ENCODE results near the gene PIGQ. TPM values are rescaled to one million over a fixed set of nuclear protein-coding genes. Genes with fewer than 3 reads are reported as not detected.

PIGQ gene
- total and polyA plus RNA-seq, 2 donors (not counting 1 experiment from before 2014, with no cell fraction given) = 11.2 to 22.3 TPM

DNA sequence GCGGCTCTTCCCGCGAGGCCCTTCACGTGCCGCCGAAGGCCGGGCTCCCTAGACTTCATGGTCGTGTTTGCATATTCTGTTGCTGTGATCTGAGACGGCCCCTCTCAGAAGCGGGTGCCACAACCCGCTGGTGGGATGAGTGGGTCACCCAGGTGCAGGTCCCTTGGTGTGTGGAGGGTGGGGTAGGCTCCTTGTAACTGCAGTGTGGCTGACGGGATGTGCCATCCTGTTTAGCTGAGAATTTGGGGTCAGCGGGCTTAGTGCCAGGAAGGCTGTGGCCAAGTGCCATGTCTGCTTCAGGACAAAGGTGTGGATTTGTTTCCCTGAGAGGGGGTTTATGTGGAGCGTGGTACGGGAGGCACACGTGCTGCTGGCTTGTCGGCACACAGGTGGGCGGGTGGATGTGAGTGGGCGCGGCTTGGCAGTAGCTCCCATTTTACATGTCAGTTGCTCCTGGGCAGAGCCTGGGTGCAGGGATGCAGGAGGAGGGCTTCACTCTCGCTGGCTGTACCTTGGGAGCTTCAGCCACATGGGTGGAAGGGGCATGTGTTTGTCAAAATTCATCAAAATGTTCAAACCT, 51.8 kb downstream of the PIGQ start:
- H4K20me1 ChIP-seq (ENCODE audit: control insufficient read depth, extremely low read depth, insufficient read depth, low read length) = no peaks in the 10 kb centered on the region
- no peak overlapping the region for H3K4me2 ChIP-seq (ENCODE audit: extremely low read depth, insufficient read depth, low read length)
- no peak for TF ChIP-seq EZH2 (IDR thresholded peaks at IDR 0.05; ENCODE audit: low read length, missing control alignments)
- TF ChIP-seq, protein P1, sequence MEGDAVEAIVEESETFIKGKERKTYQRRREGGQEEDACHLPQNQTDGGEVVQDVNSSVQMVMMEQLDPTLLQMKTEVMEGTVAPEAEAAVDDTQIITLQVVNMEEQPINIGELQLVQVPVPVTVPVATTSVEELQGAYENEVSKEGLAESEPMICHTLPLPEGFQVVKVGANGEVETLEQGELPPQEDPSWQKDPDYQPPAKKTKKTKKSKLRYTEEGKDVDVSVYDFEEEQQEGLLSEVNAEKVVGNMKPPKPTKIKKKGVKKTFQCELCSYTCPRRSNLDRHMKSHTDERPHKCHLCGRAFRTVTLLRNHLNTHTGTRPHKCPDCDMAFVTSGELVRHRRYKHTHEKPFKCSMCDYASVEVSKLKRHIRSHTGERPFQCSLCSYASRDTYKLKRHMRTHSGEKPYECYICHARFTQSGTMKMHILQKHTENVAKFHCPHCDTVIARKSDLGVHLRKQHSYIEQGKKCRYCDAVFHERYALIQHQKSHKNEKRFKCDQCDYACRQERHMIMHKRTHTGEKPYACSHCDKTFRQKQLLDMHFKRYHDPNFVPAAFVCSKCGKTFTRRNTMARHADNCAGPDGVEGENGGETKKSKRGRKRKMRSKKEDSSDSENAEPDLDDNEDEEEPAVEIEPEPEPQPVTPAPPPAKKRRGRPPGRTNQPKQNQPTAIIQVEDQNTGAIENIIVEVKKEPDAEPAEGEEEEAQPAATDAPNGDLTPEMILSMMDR (conservative IDR thresholded peaks at IDR 0.05 in 1 of 2, IDR thresholded peaks at IDR 0.05 in 1 of 2; ENCODE audit: low read depth in 1 of 2, low read length in 2 of 2) = no peak
- no peak for DNase-seq (ENCODE audit: low read depth in 2 of 2)
- no peaks in the 10 kb centered on the region for H3K79me2 ChIP-seq (ENCODE audit: control insufficient read depth, insufficient read depth, low read length)
- H3K4me3 ChIP-seq (replicated peaks in 1 of 4; ENCODE audit: control extremely low read depth in 1 of 4, insufficient read depth in 1 of 4, low read depth in 3 of 4, low read length in 4 of 4) = no peak overlapping the region
- peaks cover 2% of the 10 kb centered on the region for H3K36me3 ChIP-seq (ENCODE audit: control insufficient read depth, insufficient read depth, low read length)
- H3K4me1 ChIP-seq (ENCODE audit: control insufficient read depth, extremely low read depth, insufficient read depth, low read length) = peaks cover 8% of the 10 kb centered on the region
- H2AFZ ChIP-seq (ENCODE audit: low read length) = no peak overlapping the region
- no peak overlapping the region for H3K9ac ChIP-seq (ENCODE audit: insufficient read depth, low read length)
- peak overlapping the region; percentile 14 for H3K27ac ChIP-seq (ENCODE audit: insufficient read depth, low read length)
- H3K9me3 ChIP-seq (ENCODE audit: control insufficient read depth, insufficient read depth, low read depth, low read length) = no peaks in the 10 kb centered on the region
- H3K27me3 ChIP-seq (ENCODE audit: control insufficient read depth, insufficient read depth, low read length) = no peaks in the 10 kb centered on the region

- H3K27ac ChIP-seq (ENCODE audit: insufficient read depth, low read length) = peak overlapping the region; percentile 71
These were observed 53.1 kb downstream of the PIGQ start for GRCh38 chr16:622920-623280.

DNA sequence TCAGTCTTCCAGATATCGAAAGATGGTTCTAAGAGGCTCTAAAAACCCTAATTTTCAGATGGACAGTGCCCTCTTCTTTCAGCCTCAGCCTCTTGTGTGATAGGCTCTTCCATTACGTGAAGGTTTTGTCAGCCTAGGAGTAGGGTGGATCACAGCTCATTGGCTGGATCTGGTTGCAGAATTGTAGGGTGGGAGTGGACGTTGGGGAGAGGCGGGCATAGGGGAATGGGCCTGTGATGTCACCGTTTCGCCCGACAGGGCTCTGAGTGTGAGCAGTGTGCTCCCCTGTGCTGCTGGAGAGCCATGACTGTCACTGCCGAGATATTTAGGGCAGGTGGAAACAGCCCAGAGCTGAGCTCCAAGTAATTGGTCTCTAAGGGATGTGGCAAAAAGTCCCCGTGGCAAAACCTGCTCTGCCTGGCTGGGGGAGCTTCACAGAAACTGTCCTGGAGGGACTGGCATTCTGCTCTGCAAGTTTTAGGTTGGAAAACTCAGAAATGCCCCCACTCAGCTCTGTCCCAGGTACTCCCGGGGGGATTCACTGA, 54.8 kb downstream of the PIGQ start:
- Histone ChIP-seq H3K9me3 (ENCODE audit: control insufficient read depth, insufficient read depth, low read depth, low read length) (no peaks in the 10 kb centered on the region), H3K9ac (ENCODE audit: insufficient read depth, low read length) (no peak overlapping the region), H3K4me1 (ENCODE audit: control insufficient read depth, extremely low read depth, insufficient read depth, low read length) (peaks cover 8% of the 10 kb centered on the region), H4K20me1 (ENCODE audit: control insufficient read depth, extremely low read depth, insufficient read depth, low read length) (no peaks in the 10 kb centered on the region), H3K4me2 (ENCODE audit: extremely low read depth, insufficient read depth, low read length) (no peak overlapping the region), H3K36me3 (ENCODE audit: control insufficient read depth, insufficient read depth, low read length) (peaks cover 6% of the 10 kb centered on the region), H3K27me3 (ENCODE audit: control insufficient read depth, insufficient read depth, low read length) (no peaks in the 10 kb centered on the region), H3K79me2 (ENCODE audit: control insufficient read depth, insufficient read depth, low read length) (no peaks in the 10 kb centered on the region), H3K4me3 (replicated peaks in 1 of 4; ENCODE audit: control extremely low read depth in 1 of 4, insufficient read depth in 1 of 4, low read depth in 3 of 4, low read length in 4 of 4) (no peak overlapping the region), H3K27ac (ENCODE audit: insufficient read depth, low read length) (no peak overlapping the region), H2AFZ (ENCODE audit: low read length) (no peak overlapping the region)
- no peak for DNase-seq (ENCODE audit: low read depth in 2 of 2)
- TF ChIP-seq, protein P1 (conservative IDR thresholded peaks at IDR 0.05 in 1 of 2, IDR thresholded peaks at IDR 0.05 in 1 of 2; ENCODE audit: low read depth in 1 of 2, low read length in 2 of 2) = no peak
- no peak for TF ChIP-seq EZH2 (IDR thresholded peaks at IDR 0.05; ENCODE audit: low read length, missing control alignments)

More at GRCh38 chr16:622920-623280, 53.1 kb downstream of the PIGQ start:
- H3K4me1 ChIP-seq (ENCODE audit: control insufficient read depth, extremely low read depth, insufficient read depth, low read length) = peaks cover 8% of the 10 kb centered on the region
- H3K27me3 ChIP-seq (ENCODE audit: control insufficient read depth, insufficient read depth, low read length) = no peaks in the 10 kb centered on the region
- H3K36me3 ChIP-seq (ENCODE audit: control insufficient read depth, insufficient read depth, low read length) = peaks cover 2% of the 10 kb centered on the region
- H2AFZ ChIP-seq (ENCODE audit: low read length) = no peak overlapping the region
- TF ChIP-seq EZH2 (IDR thresholded peaks at IDR 0.05; ENCODE audit: low read length, missing control alignments) = no peak
- TF ChIP-seq, protein P1 (conservative IDR thresholded peaks at IDR 0.05 in 1 of 2, IDR thresholded peaks at IDR 0.05 in 1 of 2; ENCODE audit: low read depth in 1 of 2, low read length in 2 of 2) = no peak
- H3K79me2 ChIP-seq (ENCODE audit: control insufficient read depth, insufficient read depth, low read length) = no peaks in the 10 kb centered on the region
- H3K4me2 ChIP-seq (ENCODE audit: extremely low read depth, insufficient read depth, low read length) = no peak overlapping the region
- no peaks in the 10 kb centered on the region for H3K9me3 ChIP-seq (ENCODE audit: control insufficient read depth, insufficient read depth, low read depth, low read length)
- no peaks in the 10 kb centered on the region for H4K20me1 ChIP-seq (ENCODE audit: control insufficient read depth, extremely low read depth, insufficient read depth, low read length)
- no peak for DNase-seq (ENCODE audit: low read depth in 2 of 2)
- peak overlapping the region; percentile 30 for H3K9ac ChIP-seq (ENCODE audit: insufficient read depth, low read length)
- no peak overlapping the region for H3K4me3 ChIP-seq (replicated peaks in 1 of 4; ENCODE audit: control extremely low read depth in 1 of 4, insufficient read depth in 1 of 4, low read depth in 3 of 4, low read length in 4 of 4)
